MM.1S (cell line): Measurements from ENCODE around the gene RAB40AL.

Source experiments
- EZH2 ChIP-seq: fragments of 300-600 bp; sonication (generic); optimal IDR thresholded peaks from 2 replicates; pipeline ENCODE3; 2017; ENCODE audit warnings: low read depth, mild to moderate bottlenecking, antibody characterized with exemption, low read length, mixed read lengths
- EZH2phosphoT487 ChIP-seq: fragments of 300-600 bp; sonication (generic); IDR thresholded peaks from 2 replicates; pipeline ENCODE4 v1.6.1; 2018; ENCODE audit warnings: antibody characterized with exemption, low read length
- TF ChIP-seq, protein P1 (sequence below): fragments of 300-600 bp; sonication (generic); IDR thresholded peaks from 2 replicates; pipeline ENCODE4 v1.5.1; 2016; ENCODE audit warnings: antibody characterized with exemption, low read length, mixed read lengths

DNA sequence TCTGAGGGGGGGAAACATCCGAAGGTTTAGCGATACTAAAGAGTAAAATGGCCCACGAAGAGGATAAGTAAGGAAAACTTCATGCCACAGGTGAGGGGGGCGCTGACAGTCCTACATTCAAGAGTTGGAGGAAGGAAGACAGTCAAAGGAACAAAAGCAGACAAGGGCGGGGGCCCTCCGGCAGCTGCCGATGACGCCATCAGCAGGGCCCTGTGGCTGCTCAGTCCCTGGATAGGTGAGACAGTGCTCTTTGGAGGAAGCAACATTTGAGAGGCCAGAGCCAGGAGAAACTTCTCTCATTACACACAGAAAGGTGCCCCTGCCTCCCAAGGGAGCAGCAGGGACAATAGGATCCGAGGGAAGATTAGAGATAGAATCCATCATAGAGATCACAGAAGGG lies 41.5 kb downstream of the RAB40AL start:
- TF ChIP-seq, protein P1, sequence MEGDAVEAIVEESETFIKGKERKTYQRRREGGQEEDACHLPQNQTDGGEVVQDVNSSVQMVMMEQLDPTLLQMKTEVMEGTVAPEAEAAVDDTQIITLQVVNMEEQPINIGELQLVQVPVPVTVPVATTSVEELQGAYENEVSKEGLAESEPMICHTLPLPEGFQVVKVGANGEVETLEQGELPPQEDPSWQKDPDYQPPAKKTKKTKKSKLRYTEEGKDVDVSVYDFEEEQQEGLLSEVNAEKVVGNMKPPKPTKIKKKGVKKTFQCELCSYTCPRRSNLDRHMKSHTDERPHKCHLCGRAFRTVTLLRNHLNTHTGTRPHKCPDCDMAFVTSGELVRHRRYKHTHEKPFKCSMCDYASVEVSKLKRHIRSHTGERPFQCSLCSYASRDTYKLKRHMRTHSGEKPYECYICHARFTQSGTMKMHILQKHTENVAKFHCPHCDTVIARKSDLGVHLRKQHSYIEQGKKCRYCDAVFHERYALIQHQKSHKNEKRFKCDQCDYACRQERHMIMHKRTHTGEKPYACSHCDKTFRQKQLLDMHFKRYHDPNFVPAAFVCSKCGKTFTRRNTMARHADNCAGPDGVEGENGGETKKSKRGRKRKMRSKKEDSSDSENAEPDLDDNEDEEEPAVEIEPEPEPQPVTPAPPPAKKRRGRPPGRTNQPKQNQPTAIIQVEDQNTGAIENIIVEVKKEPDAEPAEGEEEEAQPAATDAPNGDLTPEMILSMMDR, result no peak
- TF ChIP-seq EZH2, result no peak
- TF ChIP-seq EZH2phosphoT487, result no peak
